Measurements from ENCODE around the gene PRPF31. TPM values are rescaled to one million over a fixed set of nuclear protein-coding genes. Genes with fewer than 3 reads are reported as not detected.
A peak's percentile ranks its signal among the peaks of the same experiment; 100 is the strongest.

PRPF31 gene
- total and polyA plus RNA-seq, 9 of the 15 experiments (the other 6 are each of a cell fraction or from before 2014, with no cell fraction given): 5.8 to 92.2 (median 69.2) TPM

- TF ChIP-seq CTCF (IDR thresholded peaks at IDR 0.05 in 2 of 3, conservative IDR thresholded peaks at IDR 0.05 in 1 of 3; ENCODE audit: insufficient read depth in 2 of 3, low read depth in 1 of 3, low read length in 3 of 3): 0 out of 6 replicates have a peak, but pooled peaks of 1 of the 3 experiments have one; percentile 8
- TF ChIP-seq ESRRA (IDR thresholded peaks at IDR 0.05; ENCODE audit: borderline replicate concordance, low read depth): no peak
- TF ChIP-seq TEAD2 (tag; IDR thresholded peaks at IDR 0.05): no peak
- no peak for TF ChIP-seq TAF15 (IDR thresholded peaks at IDR 0.05; ENCODE audit: low read depth, low read length)
- TF ChIP-seq HNRNPK (IDR thresholded peaks at IDR 0.05; ENCODE audit: low read depth, low read length, poor library complexity, severe bottlenecking): no peak
- no peak for TF ChIP-seq SNRNP70 (optimal IDR thresholded peaks at IDR 0.05; ENCODE audit: low read depth, low read length)
- no peak for TF ChIP-seq CGGBP1 (CRISPR knock-in tag; IDR thresholded peaks at IDR 0.05)
- 0 out of 2 replicates have a peak, but pooled peaks have one; percentile 40 for TF ChIP-seq ZBTB9 (CRISPR knock-in tag; IDR thresholded peaks at IDR 0.05)
- TF ChIP-seq SUPT5H (IDR thresholded peaks at IDR 0.05): 0 out of 2 replicates have a peak, but pooled peaks have one; percentile 27
- no peak for TF ChIP-seq LEF1 (IDR thresholded peaks at IDR 0.05)
- TF ChIP-seq RBM22 (IDR thresholded peaks at IDR 0.05; ENCODE audit: low read depth, low read length, poor library complexity, severe bottlenecking): no peak
- no peak for TF ChIP-seq MLX (CRISPR knock-in tag; conservative IDR thresholded peaks at IDR 0.05)
- peak; percentile 66 for TF ChIP-seq SMARCA5 (IDR thresholded peaks at IDR 0.05)
- TF ChIP-seq POU5F1 (IDR thresholded peaks at IDR 0.05; ENCODE audit: borderline replicate concordance, low read depth, low read length, partially characterized antibody): no peak
- TF ChIP-seq ARNT (IDR thresholded peaks at IDR 0.05): no peak
- TF ChIP-seq THRB (CRISPR knock-in tag; conservative IDR thresholded peaks at IDR 0.05): 0 out of 2 replicates have a peak, but pooled peaks have one; percentile 19
- TF ChIP-seq WHSC1 (IDR thresholded peaks at IDR 0.05; ENCODE audit: low read length): no peak
- TF ChIP-seq SRSF7 (optimal IDR thresholded peaks at IDR 0.05; ENCODE audit: low read depth, low read length): no peak
- TF ChIP-seq ZNF140 (CRISPR knock-in tag; IDR thresholded peaks at IDR 0.05): no peak
- no peak for TF ChIP-seq XRCC5 (IDR thresholded peaks at IDR 0.05; ENCODE audit: low read depth, low read length)
- no peak for TF ChIP-seq RAD21 (CRISPR knock-in tag; conservative IDR thresholded peaks at IDR 0.05 in 1 of 2, IDR thresholded peaks at IDR 0.05 in 1 of 2)
- TF ChIP-seq SIN3B (IDR thresholded peaks at IDR 0.05; ENCODE audit: low read depth): no peak
- no peak for TF ChIP-seq ZNF311 (CRISPR knock-in tag; IDR thresholded peaks at IDR 0.05)
- TF ChIP-seq PRPF4 (IDR thresholded peaks at IDR 0.05; ENCODE audit: insufficient read depth, low read depth, low read length, poor library complexity, severe bottlenecking): no peak
These were observed 43.3 kb downstream of the PRPF31 start (continued) for GRCh38 chr19:54158812-54159351.
